NCI-H1417 (cell line): ENCODE results near the gene SF1.
A peak's percentile ranks its signal among the peaks of the same experiment; 100 is the strongest.
"Not testable (repeated sequence)": the region's sequence is repeated elsewhere in the genome, so short reads cannot be mapped to it uniquely, and the experiment has no call there.

ENCODE experiments used
- DNase-seq, 3 experiments: peaks; one replicate each; lab custom pipeline; 2025; lab: John Stamatoyannopoulos, UW

Gene SF1, protein sequence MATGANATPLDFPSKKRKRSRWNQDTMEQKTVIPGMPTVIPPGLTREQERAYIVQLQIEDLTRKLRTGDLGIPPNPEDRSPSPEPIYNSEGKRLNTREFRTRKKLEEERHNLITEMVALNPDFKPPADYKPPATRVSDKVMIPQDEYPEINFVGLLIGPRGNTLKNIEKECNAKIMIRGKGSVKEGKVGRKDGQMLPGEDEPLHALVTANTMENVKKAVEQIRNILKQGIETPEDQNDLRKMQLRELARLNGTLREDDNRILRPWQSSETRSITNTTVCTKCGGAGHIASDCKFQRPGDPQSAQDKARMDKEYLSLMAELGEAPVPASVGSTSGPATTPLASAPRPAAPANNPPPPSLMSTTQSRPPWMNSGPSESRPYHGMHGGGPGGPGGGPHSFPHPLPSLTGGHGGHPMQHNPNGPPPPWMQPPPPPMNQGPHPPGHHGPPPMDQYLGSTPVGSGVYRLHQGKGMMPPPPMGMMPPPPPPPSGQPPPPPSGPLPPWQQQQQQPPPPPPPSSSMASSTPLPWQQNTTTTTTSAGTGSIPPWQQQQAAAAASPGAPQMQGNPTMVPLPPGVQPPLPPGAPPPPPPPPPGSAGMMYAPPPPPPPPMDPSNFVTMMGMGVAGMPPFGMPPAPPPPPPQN

DNA sequence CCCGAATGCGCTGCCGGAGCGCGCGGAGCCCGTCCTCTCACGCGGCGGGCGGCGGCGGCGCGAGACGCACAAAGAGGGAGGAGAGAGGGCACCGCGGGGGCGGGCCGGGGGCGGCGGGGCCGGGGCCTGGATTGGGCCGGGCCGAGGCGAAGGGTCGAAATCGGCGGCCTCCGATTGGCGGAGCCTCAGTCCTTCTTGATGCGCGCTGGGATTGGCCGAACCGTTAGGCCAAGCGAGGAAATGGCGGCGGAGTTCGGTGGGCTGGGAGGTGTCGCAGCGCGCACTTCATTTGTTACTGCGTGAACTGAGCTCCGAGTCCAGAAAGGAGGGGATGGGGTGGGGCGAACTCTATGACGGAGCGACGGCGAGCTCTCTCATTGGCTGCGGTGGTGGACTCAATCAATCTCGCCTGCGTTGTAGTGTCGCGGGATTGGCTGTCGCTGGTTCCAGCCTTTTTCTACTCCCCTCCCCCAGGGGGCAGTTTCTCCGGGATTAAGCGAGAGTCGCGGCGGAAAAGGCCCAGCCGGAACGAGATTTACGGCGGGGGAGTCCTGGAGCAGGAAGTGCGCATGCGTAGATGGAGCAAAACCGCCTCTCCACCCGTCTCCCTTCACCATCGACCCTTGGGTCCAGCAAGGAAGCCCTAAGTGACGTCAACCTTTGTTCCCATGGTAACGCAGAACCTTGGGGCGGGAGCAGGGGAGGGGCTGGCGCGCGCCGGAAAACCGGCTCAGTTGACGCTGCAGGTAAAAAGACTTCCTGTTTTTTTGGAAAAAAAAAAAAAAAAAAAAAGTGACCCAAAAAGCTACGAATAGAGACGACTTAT lies at the start of gene SF1:
Gene SF1, minus strand, starts transcription at position 70 of the 826 bp plus-strand sequence. CDS start 150 bp downstream, outside the sequence.
- DNase-seq, result peak; percentile 99 to 100 (median 100)

DNA sequence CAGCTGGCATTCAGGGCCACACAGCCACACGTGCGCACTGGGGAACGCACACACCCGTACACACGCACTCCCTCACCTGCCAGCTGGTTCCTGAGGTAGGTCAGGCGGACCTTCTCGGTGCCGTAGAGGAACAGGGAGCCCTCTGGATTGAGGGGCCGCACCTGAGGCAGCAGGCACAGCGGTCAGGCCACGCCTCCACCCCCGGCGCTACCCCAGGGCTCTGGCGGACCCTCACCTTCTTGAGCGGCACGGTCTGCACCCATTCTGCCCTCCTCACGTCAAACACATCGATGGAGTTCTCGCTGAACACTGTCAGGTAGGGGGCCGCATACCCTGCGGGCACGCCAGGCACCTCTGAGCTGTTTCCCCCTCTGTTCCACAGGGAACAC lies 49.1 kb upstream of the SF1 start:
- no peak for DNase-seq

DNA sequence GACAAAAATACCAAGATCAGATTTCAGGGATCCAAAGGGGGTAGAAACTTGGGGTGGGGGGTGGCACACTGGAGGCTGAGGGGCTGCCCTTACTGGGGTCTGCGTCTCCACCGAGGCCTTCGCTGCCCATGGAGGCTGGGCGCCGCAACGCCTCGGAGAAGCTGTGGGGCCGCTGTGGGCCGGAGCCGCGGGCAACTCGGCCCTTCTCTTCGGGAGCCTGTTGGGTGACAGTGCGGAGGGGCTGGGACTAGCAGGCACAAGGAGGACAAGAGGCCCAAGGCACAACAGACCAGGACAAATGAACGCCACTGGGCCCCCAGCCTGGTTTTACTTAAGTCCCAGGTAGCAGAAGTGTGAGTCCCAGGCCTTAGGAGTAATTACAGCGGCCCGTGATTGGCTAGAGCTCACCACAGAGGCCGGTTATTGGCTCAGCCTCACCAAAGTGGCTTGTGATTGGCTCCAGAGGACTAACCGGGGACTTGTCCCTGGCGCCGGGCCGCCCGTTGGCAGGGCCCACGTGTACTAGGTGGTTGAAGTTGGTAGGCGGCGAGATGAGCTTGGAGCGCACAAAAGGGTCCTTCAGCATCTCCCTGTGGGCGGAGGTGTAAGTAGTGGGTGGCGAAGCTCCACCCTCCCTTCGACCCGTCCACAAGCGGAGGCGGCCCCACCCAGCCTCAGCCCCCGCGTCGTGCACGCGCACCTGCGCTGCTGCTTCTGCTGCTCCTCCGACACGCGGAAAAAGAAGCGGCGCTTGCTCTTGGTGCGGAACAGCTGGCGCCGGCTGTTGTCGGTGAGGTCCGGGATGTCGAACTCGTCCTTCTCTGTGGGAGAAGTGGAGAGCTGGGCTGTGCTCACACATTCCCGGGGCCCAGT lies 48.5 kb upstream of the SF1 start:
- DNase-seq, result no peak

DNA sequence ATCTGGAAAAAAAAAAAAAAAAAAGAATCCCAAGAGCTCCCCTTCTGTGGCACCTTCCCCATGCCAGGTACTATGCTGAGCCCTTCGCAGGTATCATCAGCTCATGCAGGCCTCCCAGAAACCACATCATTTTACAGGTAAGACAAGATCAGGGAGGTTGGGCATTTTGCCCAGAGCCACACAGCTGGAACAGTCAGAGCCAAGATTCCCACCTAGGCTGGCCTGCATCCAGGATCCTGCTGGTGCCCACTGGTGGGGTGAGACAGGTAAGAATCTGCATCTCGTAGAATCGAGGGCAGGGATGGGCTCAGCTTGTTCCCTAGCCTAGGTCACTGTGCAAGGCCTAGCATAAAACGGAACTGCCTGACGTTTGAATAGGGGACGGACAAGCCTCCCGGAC lies 47.7 kb upstream of the SF1 start:
- DNase-seq, result no peak

DNA sequence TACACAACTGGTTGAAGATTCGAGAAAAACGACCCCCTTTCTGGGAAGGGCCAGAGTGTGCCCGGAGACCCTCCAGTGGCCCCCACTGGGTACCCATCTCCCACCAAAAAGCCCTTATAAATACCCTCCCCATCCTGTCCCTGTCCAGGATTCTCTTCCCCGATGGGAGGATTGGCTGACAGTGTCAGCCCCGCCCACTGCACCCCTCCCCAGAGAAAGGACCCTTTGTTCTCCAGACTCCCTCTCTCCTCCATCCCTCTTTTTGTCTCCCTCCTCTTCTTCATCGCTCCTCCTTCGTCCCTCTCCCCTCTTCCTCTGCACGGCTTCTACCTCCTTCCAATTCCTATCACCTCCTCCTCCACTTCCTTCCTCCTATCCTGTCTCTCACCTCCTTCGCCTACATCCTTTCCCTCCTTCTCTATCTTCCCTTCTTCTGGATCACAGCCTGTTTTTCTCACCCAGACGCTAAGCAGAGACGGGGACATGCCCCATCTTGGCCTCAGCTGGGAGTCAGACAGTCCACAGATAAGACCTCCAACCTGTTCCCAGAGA lies 45.3 kb upstream of the SF1 start:
- no peak for DNase-seq

DNA sequence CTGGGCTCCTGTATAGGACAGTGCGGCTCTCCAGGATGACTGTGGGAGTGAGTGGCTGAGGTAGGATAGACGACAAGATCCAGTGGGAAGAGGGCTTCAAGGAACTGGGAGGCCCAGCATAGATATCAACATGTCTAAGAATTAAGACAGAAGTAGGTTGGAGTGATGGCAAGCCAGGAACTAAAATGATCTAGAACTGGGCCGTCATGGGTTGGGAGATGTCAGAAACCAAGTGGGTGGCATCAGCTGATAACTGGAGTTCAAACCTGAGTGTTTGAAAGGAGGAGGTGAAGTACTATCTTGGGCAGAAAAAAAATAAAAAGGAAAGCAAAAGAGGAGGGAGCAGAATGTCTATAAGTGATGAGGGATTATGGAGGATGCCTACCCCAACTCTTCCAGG lies 39.1 kb upstream of the SF1 start:
- DNase-seq, result no peak

DNA sequence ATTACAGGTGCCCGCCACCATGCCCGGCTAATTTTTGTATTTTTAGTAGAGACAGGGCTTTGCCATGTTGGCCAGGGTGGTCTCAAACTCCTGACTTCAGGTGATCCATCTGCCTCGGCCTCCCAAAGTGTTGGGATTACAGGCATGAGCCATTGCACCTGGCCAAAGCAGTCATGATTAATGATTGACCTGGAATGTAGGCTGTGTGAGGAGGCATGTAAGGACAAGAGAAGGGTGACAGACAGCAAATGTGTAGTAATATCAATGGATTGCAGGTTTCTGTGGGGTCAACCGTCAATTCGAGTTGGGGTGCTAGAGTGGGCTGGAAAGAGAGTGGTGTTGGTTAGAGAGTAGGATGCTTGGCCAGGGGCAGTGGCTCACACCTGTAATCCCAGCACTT lies 37.1 kb upstream of the SF1 start:
- not testable (repeated sequence) for DNase-seq

DNA sequence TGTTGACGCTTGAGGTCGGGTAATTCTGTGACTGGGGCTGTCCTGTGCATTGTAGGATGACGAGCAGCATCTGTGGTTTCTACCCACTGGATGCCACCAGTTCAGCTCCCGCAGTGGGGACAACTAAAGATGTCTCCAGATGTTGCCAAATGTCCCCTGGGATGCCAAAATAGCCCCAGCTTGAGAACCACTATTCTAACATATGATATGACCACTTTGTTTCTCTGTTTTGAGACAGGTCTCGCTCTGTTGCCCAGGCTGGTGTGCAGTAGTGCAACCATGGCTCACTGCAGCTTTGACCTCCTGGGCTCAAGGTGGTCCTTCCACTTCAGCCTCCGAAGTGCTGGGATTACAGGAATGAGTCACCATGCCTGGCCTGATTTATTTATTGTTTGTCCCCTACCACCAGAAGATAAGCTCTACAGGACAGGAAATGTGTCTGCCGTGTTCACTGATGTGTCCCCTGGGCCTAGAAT lies 36.4 kb upstream of the SF1 start:
- no peak for DNase-seq

DNA sequence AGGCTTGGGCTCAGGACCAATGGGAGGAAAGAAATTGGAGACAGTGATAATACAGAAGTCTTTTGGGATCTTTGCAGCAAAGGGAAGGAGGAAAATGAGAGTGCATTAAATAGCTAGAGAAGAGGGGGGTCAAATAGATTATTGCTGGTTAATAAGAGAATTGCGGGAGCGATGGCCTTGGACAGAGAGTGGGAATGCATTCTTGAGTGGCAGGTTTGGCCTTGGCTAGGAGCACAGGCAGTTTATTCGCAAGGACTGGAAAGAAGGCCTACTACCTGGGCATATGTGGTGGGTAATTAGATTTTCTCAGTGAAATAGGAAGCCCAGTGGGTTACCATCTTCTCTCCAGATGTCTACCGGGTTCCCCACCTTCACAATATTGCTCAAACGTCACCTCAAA lies 35.5 kb upstream of the SF1 start:
- no peak for DNase-seq

DNA sequence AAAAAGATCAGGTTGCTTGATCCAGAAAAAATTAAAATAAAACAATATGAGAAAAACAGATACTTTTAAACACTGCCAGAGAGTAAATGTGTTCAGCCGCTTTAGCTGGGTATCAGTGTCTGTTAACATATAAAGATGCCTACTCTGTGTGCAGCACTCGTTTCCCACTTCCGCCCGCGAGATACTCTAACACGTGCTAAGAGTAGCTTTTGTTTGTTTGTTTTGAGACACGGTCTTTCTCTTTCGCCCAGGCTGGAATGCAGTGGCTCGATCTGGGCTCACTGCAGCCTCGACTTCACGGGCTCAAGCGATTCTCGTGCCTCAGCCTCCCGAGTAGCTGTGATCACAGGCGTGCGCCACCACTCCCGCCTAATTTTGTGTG lies 32.5 kb upstream of the SF1 start:
- DNase-seq, result peak in 1 of 3 experiments; percentile 40

DNA sequence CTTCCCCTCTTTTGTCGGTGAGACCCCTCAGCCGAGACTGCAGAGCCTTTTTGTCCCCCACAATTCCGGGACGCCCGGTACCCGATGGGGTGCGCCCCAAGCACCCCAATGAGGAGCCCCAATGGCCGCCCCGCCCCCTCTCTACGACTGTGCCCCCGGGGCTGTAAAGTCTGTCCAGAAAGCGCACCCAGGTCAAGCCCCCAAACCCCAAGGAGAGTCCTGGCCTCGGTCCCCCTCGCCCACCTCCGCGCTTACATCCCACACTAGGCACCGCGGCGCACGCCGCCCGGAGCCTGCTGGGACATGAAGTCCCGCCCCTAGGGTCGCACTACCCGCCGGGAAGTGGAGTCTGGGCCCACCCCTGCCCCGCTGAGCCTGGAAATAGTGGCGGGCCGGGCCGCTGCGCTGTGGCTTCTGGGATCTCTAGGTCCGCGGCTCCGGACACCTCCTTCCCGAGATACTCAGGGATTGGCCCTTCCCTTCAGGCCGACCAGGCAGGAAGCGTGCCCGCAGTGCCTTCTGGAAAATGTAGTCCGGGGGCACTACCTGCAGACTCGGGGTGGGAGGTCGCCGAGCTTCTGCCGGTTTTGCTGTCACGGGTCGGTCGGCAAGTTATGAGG lies 32.0 kb upstream of the SF1 start, which contains the start of gene MEN1:
Gene MEN1, minus strand, starts transcription at position 281 of the 620 bp plus-strand sequence. CDS start 442 bp downstream, outside the sequence.
- peak; percentile 95 to 99 (median 98) for DNase-seq

DNA sequence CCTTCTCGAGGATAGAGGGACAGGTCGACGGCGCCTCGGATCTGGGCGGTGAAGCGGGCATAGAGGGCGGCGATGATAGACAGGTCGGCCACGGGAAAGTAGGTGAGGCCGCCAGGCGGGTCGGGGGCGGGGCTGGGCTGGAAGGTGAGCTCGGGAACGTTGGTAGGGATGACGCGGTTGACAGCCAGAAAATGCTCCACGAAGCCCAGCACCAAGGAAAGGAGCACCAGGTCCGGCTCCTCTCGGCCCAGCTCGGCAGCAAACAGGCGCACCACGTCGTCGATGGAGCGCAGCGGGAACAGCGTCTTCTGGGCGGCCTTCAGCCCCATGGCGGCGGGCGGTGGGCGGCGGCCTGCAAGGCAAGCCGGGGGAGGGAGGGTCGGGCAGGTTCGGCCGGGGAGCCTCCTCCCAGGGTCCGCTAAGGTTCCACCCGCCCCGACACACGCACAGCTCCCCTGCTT lies 31.5 kb upstream of the SF1 start:
- peak; percentile 37 to 65 (median 63) for DNase-seq

DNA sequence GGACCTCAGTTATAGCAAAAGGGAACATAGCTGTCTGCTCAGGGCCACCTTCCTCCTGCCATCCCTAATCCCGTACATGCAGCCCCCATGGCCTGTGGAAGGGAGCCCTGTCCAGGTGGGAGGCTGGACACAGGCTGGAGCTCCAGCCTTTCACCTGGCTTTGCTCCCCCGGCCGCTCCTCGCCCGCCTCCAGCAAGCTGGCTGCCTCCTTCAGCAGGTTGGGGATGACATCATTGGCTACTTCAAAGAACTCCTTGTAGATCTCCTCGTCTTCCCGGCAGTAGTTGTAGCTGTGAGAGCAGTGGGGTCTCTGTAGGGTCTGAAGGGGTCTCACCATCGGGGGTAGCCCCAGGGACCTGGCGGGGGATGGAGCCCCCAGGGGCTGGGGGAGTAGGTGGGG lies 27.1 kb upstream of the SF1 start:
- DNase-seq, result no peak

DNA sequence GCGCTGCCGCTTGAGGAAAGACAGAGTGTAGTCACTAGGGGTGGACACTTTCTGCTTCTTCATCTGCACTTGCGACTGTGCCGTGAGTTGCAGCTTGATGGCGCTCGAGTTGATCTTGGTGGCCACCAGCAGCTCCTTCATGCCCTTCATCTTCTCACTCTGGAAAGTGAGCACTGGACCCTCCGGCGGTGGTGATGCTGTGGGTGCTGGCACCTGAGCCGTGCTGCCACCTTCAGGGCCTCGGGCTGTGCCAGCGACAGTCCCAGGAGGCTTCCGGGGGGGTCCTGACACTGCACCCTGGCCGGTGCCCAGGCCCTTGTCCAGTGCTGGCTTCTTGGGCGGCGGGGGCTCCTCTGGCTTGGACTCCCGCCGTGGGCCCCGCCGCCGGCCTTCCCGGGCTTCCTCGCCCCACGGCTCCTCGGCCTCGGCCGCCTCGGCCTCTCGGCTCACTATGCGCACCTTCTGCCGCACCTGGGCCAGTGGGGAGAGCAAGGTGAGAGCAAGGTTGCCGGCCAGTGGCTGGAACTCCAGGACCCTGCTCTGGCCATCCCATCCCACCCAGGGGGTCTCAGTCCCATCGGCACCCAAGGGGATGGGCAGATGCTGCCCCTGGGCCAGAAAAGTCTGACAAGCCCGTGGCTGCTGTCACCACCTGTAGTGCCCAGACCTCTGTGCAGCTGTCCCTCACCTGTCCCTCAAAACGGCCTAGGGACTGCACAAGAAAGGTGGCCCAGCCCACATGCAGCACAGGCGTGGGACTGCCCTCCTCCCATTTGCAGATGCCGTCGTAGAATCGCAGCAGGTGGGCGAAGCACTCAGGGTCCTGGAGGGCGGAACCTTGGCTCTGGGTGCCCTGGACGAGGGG lies 26.2 kb upstream of the SF1 start:
- DNase-seq, result no peak

DNA sequence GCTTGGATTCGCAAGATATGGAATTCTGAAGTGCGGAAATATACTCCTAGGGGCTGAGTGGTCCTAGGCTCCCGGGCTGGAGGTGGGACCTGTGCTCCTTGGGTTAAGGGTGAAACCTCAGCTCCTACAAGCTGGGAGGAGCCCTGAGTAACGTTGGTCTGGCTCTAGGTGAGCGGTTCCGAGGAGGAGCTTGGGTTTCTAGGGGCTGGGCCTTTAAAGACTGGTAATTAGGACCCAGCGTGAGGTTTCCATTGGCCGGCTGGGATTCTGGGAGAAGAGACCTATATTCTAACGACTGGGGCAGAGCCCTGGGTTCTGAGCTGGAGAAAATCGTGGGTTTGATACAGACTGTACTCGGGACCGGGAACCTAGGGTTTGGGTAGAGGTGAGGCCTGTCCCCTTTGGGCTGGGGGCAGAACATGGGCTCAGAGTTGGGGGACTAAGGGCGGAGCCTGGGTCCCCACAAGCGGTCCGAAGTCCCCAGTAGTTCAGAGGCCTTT lies 25.6 kb upstream of the SF1 start:
- DNase-seq, result peak in 1 of 3 experiments; percentile 62

DNA sequence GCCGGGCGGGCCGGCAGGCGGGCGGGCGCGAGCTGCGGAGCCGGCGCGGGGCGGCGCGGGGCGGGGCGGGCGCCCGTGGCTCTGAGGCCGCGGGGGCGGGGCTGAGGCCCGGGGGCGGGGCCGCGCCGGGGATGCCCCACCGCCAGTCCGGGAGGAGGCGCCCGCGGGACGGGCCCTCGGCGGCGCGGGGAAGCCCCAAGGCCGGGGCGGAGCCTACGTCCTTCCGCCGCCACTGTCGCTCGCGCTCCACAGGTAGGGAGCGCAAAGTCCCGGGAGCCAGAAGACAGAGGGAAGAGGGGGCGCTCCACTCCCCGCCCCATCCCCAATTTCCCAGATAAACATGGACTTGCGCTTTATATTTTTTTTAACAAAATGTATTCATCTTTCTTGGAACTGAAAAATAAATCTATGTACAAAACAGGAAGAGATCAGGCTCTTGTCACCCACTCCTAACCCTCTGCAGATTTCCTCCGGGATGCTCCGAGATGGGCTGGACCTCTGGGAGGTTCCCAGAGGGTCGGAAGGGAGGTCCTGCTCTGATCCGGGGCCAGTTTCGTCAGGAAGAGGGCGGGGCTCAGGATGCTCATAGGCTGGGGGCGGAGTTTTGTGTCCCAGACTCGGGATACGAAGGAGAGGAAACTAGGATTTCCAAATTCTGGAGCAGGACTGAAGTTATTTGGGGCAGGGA lies 25.0 kb upstream of the SF1 start, which contains the start of gene MAP4K2:
Gene MAP4K2, minus strand, starts transcription at position 57 of the 688 bp plus-strand sequence. CDS start 65 bp downstream, outside the sequence.
- DNase-seq, result peak; percentile 83 to 88 (median 84)

DNA sequence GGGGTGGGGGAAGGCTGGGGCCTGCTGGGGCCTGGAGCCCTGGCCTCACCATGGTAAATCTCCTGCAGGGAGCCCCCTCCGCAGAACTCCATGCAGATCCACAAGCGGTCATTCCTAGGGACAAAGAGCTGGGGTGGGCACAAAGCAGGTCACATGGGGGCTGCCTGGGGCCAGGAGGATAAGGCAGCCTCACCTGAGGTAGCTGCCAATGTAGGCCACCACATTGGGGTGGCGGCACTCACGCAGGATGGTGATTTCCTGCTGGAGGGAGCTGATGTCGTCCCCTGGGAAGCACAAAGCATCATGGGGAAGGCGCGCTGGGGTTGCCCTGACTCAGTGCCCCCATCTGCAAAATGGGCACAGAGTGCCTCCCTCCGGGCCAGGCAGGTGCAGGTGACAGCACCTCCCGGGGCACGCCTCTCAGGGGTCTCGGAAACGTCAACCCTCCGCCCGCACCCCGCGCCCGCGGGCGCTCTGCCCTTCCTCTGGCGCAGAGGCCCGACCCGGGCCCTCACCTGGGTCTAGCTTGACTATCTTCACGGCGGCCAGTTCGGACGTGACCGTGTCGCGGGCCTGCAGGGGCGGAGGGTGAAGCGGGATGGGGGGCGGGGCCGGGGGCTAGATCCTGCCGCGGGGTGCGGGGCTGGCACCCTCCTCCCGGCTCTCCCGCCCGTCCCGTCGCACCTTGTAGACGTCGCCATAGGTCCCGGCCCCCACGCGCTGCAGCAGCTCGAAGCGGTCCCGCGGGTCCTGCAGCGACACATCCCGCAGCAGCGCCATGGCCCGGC lies 24.2 kb upstream of the SF1 start:
- peak in 1 of 3 experiments; percentile 24 for DNase-seq
